ENCODE results near the gene PEX1.
"Not testable (repeated sequence)": the region's sequence is repeated elsewhere in the genome, so short reads cannot be mapped to it uniquely, and the experiment has no call there.

PEX1 gene

DNA sequence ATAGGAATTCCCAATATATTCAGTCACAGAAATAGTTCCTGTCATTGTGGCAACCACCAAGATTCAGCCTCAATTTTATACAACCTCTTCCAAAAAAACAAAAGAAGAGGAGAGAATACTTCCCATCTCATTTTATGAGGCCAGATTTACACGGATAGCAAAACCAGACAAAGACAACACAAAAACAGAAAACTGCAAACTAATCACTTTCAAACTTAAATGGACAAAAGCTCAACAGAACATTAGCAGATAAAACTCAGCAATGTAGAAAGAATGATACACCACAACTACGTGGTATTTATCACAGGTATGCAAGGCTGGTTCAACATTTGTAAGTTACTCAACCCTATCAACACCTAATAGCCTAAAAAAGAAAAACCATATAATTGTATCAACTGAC is 22.0 kb downstream of the PEX1 start:
- no peak for DNase-seq

DNA sequence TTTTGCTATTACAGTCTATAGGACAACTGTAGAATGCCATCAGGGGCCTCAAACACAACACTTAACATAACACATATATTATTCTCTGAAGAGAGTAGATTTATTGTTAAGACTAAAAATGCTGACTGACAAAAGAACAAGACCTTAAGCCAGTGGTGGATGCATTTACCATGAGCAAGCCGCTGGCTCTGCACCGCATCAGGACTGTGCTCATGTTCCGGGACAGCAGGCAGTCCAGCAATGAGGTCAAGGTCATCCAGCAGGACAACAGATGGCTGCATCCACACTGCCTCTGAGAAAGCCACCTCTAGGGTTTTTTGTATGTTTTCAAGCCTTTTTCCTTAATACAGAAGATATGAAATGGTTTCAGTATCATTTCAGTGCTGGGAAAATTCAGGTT is 23.8 kb downstream of the PEX1 start:
- no peak for DNase-seq

- no peak for DNase-seq
These were observed 24.6 kb downstream of the PEX1 start for GRCh38 chr7:92503767-92504166.

DNA sequence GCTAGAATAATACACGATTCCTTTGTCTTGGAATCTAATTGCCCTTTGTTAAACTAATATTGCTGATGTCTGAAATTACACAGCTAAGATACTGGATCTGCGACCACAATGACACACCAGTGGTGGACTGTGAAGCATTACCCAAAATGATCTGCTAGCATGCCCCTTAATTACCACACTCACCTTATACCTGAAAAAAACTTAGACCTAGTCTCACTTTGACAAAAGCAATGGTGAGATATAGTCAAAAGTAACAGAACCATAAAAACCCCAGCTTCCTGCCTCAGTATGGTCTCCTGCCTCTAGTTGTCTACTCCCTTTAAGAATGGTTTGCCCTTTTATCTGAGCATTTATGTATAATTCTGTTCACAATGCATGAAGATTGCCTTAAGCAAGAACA is 29.8 kb downstream of the PEX1 start:
- DNase-seq: no peak

- no peak for DNase-seq
These were observed 31.4 kb downstream of the PEX1 start for GRCh38 chr7:92496876-92497275.

GRCh38 chr7:92489634-92490033 is 38.7 kb downstream of the PEX1 start:
- DNase-seq: no peak

- DNase-seq: no peak
These were observed 40.5 kb downstream of the PEX1 start for GRCh38 chr7:92487804-92488203.

GRCh38 chr7:92485974-92486373 is 42.3 kb downstream of the PEX1 start:
- DNase-seq: no peak

DNA sequence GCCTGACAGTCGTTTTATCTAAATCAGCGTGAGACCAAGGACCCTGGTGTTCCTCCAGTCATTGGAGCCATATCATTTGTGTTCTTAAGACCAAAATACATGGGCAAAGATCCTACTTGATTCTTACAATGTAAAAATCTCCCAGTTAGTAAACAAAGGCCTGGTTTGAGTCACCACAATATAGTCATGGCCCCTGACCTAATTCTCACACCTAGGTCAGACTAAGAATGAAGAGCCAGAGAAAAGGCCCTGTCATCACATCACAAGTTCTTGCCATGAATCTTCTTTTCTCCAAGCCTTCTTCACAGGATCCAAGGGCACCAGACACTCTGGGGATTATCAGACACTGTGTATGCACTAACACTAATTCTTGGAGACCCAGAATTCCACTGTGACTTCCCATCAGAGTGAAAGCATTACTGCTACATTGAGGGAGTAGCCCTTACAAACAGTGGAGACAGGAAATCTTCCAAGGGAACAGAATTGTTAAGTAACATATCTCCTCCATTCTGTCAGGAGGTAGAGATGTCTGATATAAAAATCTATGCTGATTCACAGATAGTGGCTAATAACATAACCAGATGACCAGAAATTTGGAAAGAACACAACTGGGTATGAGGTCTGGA is 42.9 kb downstream of the PEX1 start:
- DNase-seq: no peak

DNA sequence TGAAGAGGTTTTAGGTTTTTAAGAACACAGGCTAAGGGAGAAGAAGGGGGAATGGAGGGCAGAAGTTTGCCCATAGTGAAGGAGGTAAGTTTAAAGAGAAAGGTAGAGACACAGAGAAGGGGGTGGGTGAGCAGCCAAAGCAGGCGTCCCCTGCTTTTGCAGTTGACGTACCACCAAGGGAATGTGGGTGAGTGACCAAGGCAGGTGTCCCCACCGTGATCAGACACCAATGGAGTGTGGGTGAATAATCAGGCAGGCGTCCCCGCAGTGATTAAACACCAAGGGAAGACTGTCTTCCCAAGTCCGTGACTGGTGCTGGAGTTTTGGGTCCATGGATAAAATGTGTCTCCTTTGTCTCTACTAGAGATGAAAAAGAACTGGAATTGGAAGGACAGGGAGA is 44.1 kb downstream of the PEX1 start:
- DNase-seq: not testable (repeated sequence)

DNA sequence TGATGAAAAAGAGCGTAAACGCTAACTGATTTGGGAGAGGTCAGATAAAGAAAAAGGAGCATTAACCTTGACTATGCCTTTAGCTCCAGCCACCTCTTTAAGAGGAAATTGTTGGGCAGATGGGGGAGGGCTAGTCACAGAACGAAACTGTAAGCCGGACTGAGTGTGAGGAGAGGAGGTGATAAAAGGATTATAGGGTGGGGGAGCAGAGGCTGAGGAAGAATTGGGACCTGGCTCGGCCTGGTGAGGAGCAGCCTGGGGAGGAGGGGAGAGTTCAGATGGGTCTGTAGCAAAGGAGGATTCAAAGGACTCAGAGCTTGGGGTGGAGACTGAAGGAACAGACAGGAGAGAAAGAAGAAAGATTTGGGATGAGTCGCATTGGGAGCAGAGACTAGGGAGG is 44.7 kb downstream of the PEX1 start:
- not testable (repeated sequence) for DNase-seq

- not testable (repeated sequence) for DNase-seq
These were observed 49.2 kb downstream of the PEX1 start for GRCh38 chr7:92479146-92479545.

- DNase-seq: no peak
These were observed 49.6 kb downstream of the PEX1 start for GRCh38 chr7:92478711-92479110.

- DNase-seq: no peak
These were observed 50.2 kb downstream of the PEX1 start for GRCh38 chr7:92478095-92478494.

DNA sequence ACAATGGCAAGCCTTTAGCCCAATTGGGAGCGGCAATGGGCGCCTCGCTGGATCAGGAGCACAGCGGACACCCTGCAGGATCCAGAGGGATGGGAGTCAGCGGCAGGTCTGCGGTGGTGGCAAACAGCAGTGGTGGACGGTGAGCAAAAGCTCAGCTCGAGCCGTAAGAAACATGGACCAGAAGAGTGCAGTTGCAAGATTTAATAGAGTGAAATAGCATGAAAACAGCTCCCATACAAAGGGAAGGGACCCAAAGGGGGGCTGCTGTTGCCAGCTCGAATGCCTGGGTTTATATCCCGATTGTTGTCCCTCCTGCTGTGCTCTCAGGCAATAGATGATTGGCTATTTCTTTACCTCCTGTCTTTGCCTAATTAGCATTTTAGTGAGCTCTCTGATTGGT is 50.6 kb downstream of the PEX1 start, which contains the start of gene ERVW-1:
Gene ERVW-1, minus strand, starts transcription at position 266 of the 400 bp plus-strand sequence. CDS start 7,565 bp downstream, outside the sequence.
- DNase-seq: not testable (repeated sequence)

DNA sequence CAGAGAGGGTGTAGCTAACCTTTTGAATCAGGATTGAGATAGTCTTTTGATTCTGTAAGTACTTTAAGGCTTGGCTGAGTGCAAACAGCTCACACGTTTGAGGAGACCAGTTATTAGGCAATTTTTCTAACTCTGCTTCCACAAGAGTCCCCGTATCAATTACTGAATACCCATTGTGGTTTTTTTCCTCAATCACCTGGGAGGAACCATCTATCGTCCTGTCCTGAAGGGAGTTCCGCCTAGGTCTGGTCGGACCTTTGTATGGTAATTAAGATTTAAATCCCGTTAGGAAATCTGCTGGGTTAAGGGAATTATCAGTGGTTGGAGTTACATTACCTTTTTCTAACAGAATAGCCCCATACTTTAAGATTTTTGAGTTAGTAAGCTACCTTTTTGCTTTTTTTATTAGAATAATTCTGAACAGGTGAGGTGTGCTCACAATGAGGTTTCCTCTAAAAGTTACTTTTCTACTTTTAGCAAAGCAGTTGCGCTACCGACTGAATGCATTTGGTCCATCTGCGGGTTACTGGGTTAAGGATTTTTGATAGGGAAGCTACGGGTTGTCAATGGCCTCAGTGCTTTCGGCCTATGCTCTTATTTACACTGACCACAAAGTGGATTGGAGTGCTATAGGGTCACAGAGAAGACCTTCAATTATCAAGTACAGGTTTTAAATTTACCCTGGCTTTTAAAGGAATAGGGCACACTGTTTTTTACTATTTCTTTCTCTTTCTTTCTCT is 52.3 kb downstream of the PEX1 start:
- DNase-seq: not testable (repeated sequence)

DNA sequence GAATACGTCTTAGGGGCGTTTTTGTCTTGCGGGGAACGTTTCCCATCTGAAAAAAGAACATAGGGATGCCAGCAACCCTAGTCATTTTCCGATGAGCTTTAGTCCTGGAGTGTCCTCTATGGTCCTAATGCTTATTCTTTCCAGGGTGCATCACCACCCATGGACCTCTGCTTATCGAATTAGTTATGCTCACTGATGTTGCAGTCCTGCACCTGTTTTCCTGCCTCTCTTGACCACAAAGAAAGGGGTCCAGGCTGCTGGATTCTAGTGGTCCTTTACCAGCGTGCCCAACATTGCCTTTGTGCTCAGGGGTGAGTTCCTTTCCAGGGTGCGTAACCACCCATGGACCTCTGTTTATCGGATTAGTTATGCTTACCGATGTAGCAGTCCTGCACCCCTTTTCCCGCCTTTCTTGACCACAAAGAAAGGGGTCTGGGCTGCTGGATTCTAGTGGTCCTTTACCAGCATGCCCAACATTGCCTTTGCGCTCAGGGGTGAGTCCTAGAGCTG is 53.0 kb downstream of the PEX1 start:
- not testable (repeated sequence) for DNase-seq

GRCh38 chr7:92473989-92474388 is 54.3 kb downstream of the PEX1 start:
- DNase-seq: not testable (repeated sequence)

GRCh38 chr7:92468589-92468988 is 59.7 kb downstream of the PEX1 start:
- not testable (repeated sequence) for DNase-seq

DNA sequence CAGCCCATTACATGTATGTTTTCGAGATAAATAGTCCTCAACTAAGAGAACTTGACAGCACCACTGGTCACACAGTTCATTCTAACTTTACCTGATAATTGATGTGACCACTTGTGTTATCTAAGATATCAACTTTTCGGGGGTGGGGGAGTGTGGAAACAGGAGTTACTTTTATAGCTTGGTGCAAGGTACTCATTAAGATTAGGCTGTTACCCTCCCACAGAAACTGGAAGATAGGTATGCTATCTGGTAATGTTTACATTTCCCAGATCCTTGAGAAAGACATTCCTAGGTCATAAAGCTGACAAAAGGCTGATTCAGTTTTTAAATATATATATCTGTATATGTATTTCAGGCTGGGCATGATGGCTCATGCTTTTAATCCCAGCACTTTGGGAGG is 61.6 kb downstream of the PEX1 start:
- DNase-seq: no peak

- DNase-seq: no peak
These were observed 63.8 kb downstream of the PEX1 start for GRCh38 chr7:92464515-92464914.

- no peak for DNase-seq
These were observed 65.8 kb downstream of the PEX1 start for GRCh38 chr7:92462560-92462959.
